ENCODE measurements around the gene KDM5C.

KDM5C gene

GRCh38 chrX:53244610-53245009 lies 19.6 kb upstream of the KDM5C start:
- no peak overlapping the region for H3K4me3 ChIP-seq (ENCODE audit: low read length)
- no peaks in the 10 kb centered on the region for H3K4me1 ChIP-seq (ENCODE audit: control insufficient read depth, insufficient read depth, low read length)
- no peak overlapping the region for H3K9ac ChIP-seq (ENCODE audit: low read length)
- no peaks in the 10 kb centered on the region for H3K36me3 ChIP-seq (ENCODE audit: control insufficient read depth, insufficient read depth, low read length)
- no peaks in the 10 kb centered on the region for H3K9me3 ChIP-seq (ENCODE audit: control insufficient read depth, low read length)
- H3K27me3 ChIP-seq (ENCODE audit: control insufficient read depth, insufficient read depth, low read length): no peaks in the 10 kb centered on the region

- Histone ChIP-seq H3K27me3 (ENCODE audit: control insufficient read depth, insufficient read depth, low read length) (no peaks in the 10 kb centered on the region), H3K4me3 (ENCODE audit: low read length) (no peak overlapping the region)
Measured at GRCh38 chrX:53242310-53242709, 17.3 kb upstream of the KDM5C start.

GRCh38 chrX:53241558-53241957 lies 16.6 kb upstream of the KDM5C start:
- H3K36me3 ChIP-seq (ENCODE audit: control insufficient read depth, insufficient read depth, low read length): no peaks in the 10 kb centered on the region
- no peak overlapping the region for H3K9ac ChIP-seq (ENCODE audit: low read length)
- no peaks in the 10 kb centered on the region for H3K27me3 ChIP-seq (ENCODE audit: control insufficient read depth, insufficient read depth, low read length)
- no peaks in the 10 kb centered on the region for H3K9me3 ChIP-seq (ENCODE audit: control insufficient read depth, low read length)
- H3K4me3 ChIP-seq (ENCODE audit: low read length): no peak overlapping the region
- no peaks in the 10 kb centered on the region for H3K4me1 ChIP-seq (ENCODE audit: control insufficient read depth, insufficient read depth, low read length)

More at GRCh38 chrX:53242310-53242709, 17.3 kb upstream of the KDM5C start:
- H3K9ac ChIP-seq (ENCODE audit: low read length): no peak overlapping the region
- no peaks in the 10 kb centered on the region for H3K9me3 ChIP-seq (ENCODE audit: control insufficient read depth, low read length)
- no peaks in the 10 kb centered on the region for H3K36me3 ChIP-seq (ENCODE audit: control insufficient read depth, insufficient read depth, low read length)
- H3K4me1 ChIP-seq (ENCODE audit: control insufficient read depth, insufficient read depth, low read length): no peaks in the 10 kb centered on the region

GRCh38 chrX:53239474-53239873 lies 14.5 kb upstream of the KDM5C start:
- no peaks in the 10 kb centered on the region for H3K36me3 ChIP-seq (ENCODE audit: control insufficient read depth, insufficient read depth, low read length)
- H3K4me1 ChIP-seq (ENCODE audit: control insufficient read depth, insufficient read depth, low read length): no peaks in the 10 kb centered on the region
- no peaks in the 10 kb centered on the region for H3K9me3 ChIP-seq (ENCODE audit: control insufficient read depth, low read length)
- H3K9ac ChIP-seq (ENCODE audit: low read length): no peak overlapping the region
- no peaks in the 10 kb centered on the region for H3K27me3 ChIP-seq (ENCODE audit: control insufficient read depth, insufficient read depth, low read length)
- no peak overlapping the region for H3K4me3 ChIP-seq (ENCODE audit: low read length)

- no peaks in the 10 kb centered on the region for H3K27me3 ChIP-seq (ENCODE audit: control insufficient read depth, insufficient read depth, low read length)
- H3K9ac ChIP-seq (ENCODE audit: low read length): no peak overlapping the region
- no peaks in the 10 kb centered on the region for H3K4me1 ChIP-seq (ENCODE audit: control insufficient read depth, insufficient read depth, low read length)
- H3K36me3 ChIP-seq (ENCODE audit: control insufficient read depth, insufficient read depth, low read length): no peaks in the 10 kb centered on the region
- no peaks in the 10 kb centered on the region for H3K9me3 ChIP-seq (ENCODE audit: control insufficient read depth, low read length)
- no peak overlapping the region for H3K4me3 ChIP-seq (ENCODE audit: low read length)
Measured at GRCh38 chrX:53237056-53237455, 12.0 kb upstream of the KDM5C start.

- no peaks in the 10 kb centered on the region for H3K36me3 ChIP-seq (ENCODE audit: control insufficient read depth, insufficient read depth, low read length)
- H3K27me3 ChIP-seq (ENCODE audit: control insufficient read depth, insufficient read depth, low read length): no peaks in the 10 kb centered on the region
- no peak overlapping the region for H3K4me3 ChIP-seq (ENCODE audit: low read length)
- no peaks in the 10 kb centered on the region for H3K4me1 ChIP-seq (ENCODE audit: control insufficient read depth, insufficient read depth, low read length)
- no peak overlapping the region for H3K9ac ChIP-seq (ENCODE audit: low read length)
- H3K9me3 ChIP-seq (ENCODE audit: control insufficient read depth, low read length): no peaks in the 10 kb centered on the region
Measured at GRCh38 chrX:53236025-53236679, 11.1 kb upstream of the KDM5C start.

GRCh38 chrX:53235566-53235965 lies 10.6 kb upstream of the KDM5C start:
- Histone ChIP-seq H3K36me3 (ENCODE audit: control insufficient read depth, insufficient read depth, low read length) (no peaks in the 10 kb centered on the region), H3K27me3 (ENCODE audit: control insufficient read depth, insufficient read depth, low read length) (no peaks in the 10 kb centered on the region), H3K4me3 (ENCODE audit: low read length) (no peak overlapping the region), H3K9ac (ENCODE audit: low read length) (no peak overlapping the region), H3K4me1 (ENCODE audit: control insufficient read depth, insufficient read depth, low read length) (no peaks in the 10 kb centered on the region), H3K9me3 (ENCODE audit: control insufficient read depth, low read length) (no peaks in the 10 kb centered on the region)

GRCh38 chrX:53234484-53234883 lies 9.5 kb upstream of the KDM5C start:
- Histone ChIP-seq H3K27me3 (ENCODE audit: control insufficient read depth, insufficient read depth, low read length) (no peaks in the 10 kb centered on the region), H3K36me3 (ENCODE audit: control insufficient read depth, insufficient read depth, low read length) (no peaks in the 10 kb centered on the region), H3K9ac (ENCODE audit: low read length) (no peak overlapping the region), H3K4me1 (ENCODE audit: control insufficient read depth, insufficient read depth, low read length) (no peaks in the 10 kb centered on the region), H3K9me3 (ENCODE audit: control insufficient read depth, low read length) (no peaks in the 10 kb centered on the region), H3K4me3 (ENCODE audit: low read length) (no peak overlapping the region)

- H3K36me3 ChIP-seq (ENCODE audit: control insufficient read depth, insufficient read depth, low read length): no peaks in the 10 kb centered on the region
- H3K27me3 ChIP-seq (ENCODE audit: control insufficient read depth, insufficient read depth, low read length): no peaks in the 10 kb centered on the region
- H3K4me1 ChIP-seq (ENCODE audit: control insufficient read depth, insufficient read depth, low read length): no peaks in the 10 kb centered on the region
- H3K4me3 ChIP-seq (ENCODE audit: low read length): no peak overlapping the region
- H3K9me3 ChIP-seq (ENCODE audit: control insufficient read depth, low read length): no peaks in the 10 kb centered on the region
- H3K9ac ChIP-seq (ENCODE audit: low read length): no peak overlapping the region
Measured at GRCh38 chrX:53233536-53233935, 8.5 kb upstream of the KDM5C start.

GRCh38 chrX:53230116-53230515 lies 5.1 kb upstream of the KDM5C start:
- no peaks in the 10 kb centered on the region for H3K9me3 ChIP-seq (ENCODE audit: control insufficient read depth, low read length)
- no peak overlapping the region for H3K9ac ChIP-seq (ENCODE audit: low read length)
- no peaks in the 10 kb centered on the region for H3K27me3 ChIP-seq (ENCODE audit: control insufficient read depth, insufficient read depth, low read length)
- no peaks in the 10 kb centered on the region for H3K36me3 ChIP-seq (ENCODE audit: control insufficient read depth, insufficient read depth, low read length)
- no peak overlapping the region for H3K4me3 ChIP-seq (ENCODE audit: low read length)
- peaks cover 5% of the 10 kb centered on the region for H3K4me1 ChIP-seq (ENCODE audit: control insufficient read depth, insufficient read depth, low read length)

GRCh38 chrX:53227224-53227765 lies 2.3 kb upstream of the KDM5C start:
- H3K27me3 ChIP-seq (ENCODE audit: control insufficient read depth, insufficient read depth, low read length): no peaks in the 10 kb centered on the region
- no peaks in the 10 kb centered on the region for H3K9me3 ChIP-seq (ENCODE audit: control insufficient read depth, low read length)
- no peak overlapping the region for H3K4me3 ChIP-seq (ENCODE audit: low read length)
- peaks cover 22% of the 10 kb centered on the region for H3K4me1 ChIP-seq (ENCODE audit: control insufficient read depth, insufficient read depth, low read length)
- no peak overlapping the region for H3K9ac ChIP-seq (ENCODE audit: low read length)
- H3K36me3 ChIP-seq (ENCODE audit: control insufficient read depth, insufficient read depth, low read length): no peaks in the 10 kb centered on the region

- no peaks in the 10 kb centered on the region for H3K9me3 ChIP-seq (ENCODE audit: control insufficient read depth, low read length)
- no peaks in the 10 kb centered on the region for H3K27me3 ChIP-seq (ENCODE audit: control insufficient read depth, insufficient read depth, low read length)
- H3K9ac ChIP-seq (ENCODE audit: low read length): peak overlapping the region; percentile 86
- H3K36me3 ChIP-seq (ENCODE audit: control insufficient read depth, insufficient read depth, low read length): no peaks in the 10 kb centered on the region
- peaks cover 23% of the 10 kb centered on the region for H3K4me1 ChIP-seq (ENCODE audit: control insufficient read depth, insufficient read depth, low read length)
- peak overlapping the region; percentile 34 for H3K4me3 ChIP-seq (ENCODE audit: low read length)
Measured at GRCh38 chrX:53223955-53224859, 800 bp downstream of the KDM5C start.

All from mucosa of stomach (tissue), 1 donor.